T47D (cell line): ENCODE data around the gene DECR2.
"Not testable (repeated sequence)": the region's sequence is repeated elsewhere in the genome, so short reads cannot be mapped to it uniquely, and the experiment has no call there.

Experiments
- DNase-seq, 2 experiments: peaks; one replicate each; pipeline versions ENCODE4 v3.0.0 to v3.0.0-alpha.2; 2011 to 2012; ENCODE audit warnings: low read depth in 1 of 2, low spot score in 1 of 2
- JUND ChIP-seq: IDR thresholded peaks from 2 replicates; pipeline ENCODE4 v1.6.1; 2012; ENCODE audit warnings: low read depth
- in situ Hi-C: cut with HindIII; loops from 2 replicates; pipeline ENCODE4 v1.10.0; 2016; ENCODE audit warnings: low sequenced_read_pairs, low pct_unique_long_range_greater_than_20kb

DECR2 gene

DNA sequence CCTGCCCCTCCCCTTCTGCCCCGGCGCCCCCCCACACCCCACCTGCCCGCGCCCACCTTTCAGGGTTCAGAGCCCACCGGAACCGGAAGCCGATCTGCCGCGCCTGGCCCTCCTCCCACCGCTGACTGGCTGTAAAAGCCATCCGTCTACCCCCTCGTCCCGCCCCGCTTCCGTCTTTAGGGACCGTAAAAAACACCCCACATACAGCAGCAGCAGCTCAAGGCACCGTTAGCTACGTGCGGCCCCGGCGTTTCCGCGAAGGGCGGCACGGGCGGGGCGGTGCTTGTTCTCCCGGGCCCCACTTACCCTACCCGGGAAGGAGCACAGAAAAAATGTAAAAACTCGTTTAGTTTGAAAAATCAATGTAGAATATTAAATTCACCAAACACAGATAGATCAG lies 31.2 kb upstream of the DECR2 start, which contains the start of gene MRPL28:
MRPL28 (minus strand) TSS at position 96 of the 400 bp plus-strand sequence. CDS start 320 bp downstream, outside the sequence.
- in situ Hi-C loops, result no loop called here
- no peak for TF ChIP-seq JUND

DNA sequence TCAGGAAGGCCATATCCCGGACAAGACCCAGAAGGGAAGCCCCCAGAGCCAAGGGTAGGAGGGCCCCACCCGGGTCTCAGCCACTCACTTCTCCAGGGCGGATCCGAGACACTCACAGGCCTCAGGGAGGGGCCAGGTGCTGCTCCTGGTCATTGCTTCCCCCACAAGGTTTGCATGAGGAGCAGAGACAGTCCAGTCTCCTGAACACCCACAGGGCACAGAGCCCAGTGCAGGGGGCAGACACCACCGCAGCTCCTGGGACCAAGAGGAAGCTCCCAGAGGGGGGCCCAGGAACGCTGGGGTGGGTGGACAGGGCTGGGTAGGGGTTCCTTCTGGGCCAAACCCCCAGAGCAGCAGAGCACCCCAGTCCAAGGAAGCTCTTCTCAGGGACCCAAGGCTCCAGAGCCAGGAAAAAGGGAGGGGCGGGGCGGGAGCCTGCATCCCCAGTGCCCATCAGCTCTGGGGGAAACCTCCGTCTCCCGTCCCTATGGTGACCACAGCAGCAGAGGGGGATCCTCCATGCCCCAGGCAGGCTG lies 30.6 kb upstream of the DECR2 start:
- in situ Hi-C loops, result no loop called here
- no peak for DNase-seq
- TF ChIP-seq JUND, result no peak

More for the DNA sequence above, 31.2 kb upstream of the DECR2 start, which contains the start of gene MRPL28:
- peak; percentile 95 to 96 for DNase-seq

DNA sequence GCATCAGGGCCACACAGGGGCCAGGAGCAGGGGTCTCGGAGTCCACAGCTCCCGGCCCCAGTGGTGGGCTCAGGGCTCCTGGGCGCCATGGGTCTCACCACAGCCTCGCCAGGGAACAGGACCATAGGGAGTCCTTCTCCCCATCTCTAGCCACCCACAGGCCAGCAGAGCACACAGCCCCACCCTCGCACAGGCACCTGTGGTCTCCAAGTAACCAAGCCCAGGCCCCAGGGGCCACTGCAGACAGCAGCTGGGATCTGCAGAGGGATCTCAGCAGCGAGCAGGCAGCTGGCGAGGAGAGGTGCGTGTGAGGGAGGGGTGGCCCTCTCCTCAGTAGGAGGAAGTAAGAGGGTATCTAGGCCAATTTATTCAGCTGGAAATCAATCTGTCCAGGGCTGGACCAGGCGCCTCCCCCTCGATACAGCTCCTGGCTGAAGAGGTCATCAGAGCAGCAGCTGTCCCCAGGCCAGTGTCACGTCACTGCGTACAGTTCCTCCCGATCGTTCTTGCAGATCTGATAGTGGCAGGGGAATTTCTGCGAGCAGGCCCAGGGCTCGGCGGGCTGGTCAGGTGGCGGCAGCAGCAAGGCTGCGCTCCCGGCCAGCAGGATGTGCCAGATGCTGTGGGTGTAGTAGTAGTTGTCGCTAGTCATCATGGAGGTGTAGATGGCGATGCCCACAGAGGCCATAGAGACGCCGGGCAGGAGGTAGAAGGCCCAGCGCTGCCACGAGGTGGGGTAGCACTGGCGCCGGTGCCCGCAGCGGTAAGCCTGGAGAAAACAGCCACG lies 30.0 kb upstream of the DECR2 start:
- TF ChIP-seq JUND, result no peak
- in situ Hi-C loops, result no loop called here
- no peak for DNase-seq

DNA sequence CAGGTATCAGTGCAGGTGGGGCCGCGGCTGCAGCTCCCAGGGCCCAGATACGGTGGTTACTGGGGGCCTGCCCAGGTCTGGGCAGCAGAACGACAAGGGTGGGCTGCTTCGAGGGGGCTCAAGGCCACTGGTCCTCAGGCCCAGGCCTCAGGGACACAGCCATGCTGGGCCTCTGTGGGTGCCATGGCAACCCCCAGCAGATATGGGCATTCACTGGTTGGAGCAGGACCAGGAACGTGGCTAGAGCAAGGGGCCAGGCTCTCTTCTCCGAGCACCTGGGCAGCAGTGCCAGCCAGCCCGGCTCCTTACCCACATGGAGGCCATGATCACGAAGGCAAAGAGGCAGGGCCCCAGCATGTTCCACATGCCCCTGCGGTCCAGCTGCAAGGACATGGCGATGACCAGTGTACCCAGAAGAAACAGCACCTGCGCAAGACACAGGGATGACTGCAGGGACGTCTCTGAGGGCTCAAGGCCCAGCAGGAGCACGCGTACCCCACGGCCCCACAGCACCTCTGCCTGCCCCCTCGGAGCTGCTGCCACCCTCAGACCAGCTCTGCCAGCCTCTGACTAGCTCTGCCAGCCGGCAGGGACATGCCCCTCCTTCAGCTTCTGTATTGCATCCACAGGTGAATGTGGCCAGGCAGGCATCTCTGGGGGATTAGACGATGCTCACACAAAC lies 29.2 kb upstream of the DECR2 start:
- in situ Hi-C loops, result no loop called here
- TF ChIP-seq JUND, result no peak
- DNase-seq, result no peak

DNA sequence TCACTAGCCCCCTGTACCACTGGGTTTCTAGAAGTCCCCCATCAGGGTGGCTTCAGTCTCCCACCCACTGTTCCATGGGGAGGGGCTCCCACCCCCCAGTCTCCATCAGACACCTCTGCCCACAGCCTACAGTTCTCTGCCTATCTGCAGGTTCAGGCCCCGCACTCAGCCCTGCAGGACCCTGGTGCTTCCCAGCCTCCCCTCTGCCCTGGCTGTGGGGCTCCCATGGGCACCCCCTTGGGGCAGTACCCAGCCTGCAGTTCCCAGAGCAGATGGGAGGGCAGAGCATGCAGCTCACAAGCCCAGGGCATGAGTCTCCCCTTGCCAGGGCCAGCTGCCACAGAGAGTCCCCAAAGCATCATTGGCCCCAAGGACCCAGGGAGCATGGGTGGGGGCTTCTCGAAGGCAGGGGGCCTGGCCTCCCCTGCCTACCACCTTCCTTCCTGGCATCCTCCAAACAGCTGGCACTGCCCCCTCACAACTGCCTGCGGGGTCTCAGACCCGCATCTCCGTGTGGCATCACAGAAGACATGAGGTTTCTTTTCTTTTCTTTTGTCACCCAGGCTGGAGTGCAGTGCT lies 28.6 kb upstream of the DECR2 start:
- in situ Hi-C loops, result no loop called here
- no peak for TF ChIP-seq JUND
- DNase-seq, result no peak

DNA sequence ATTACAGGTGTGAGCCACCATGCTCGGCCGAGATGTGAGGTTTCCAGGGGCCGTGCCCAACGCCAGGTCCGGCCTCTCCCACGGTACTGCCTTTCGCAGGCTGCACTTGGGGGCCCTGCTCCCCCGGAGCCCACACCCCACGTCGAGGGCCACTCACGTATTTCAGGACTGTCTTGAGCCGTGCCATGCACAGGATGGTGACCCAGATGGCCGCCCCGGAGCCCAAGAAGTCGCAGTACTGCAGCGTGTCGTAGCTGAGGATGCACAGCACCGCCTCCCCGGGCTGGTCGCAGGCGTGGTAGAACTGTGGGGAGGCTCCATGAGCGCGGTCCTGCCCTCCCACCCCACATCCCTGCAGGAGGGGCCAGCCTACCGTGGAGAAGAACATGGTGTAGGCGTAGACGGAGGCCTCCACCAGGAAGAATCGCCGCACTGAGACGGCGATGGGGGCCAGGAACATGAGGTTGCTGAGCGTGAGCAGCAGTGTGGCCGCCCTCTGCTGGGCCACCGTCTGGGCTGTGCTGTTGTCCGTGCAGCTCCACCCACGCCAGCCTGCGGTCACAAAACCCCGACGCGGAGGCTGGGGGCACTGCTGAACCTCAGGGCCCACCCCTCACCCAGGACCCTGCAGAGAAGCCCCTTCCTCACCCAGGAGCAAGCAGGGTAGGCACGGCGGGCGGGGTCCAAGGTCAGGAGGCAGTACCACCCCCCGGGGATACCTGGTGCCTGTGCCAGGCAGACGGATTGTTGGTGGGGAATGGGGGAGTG lies 27.7 kb upstream of the DECR2 start:
- in situ Hi-C loops, result no loop called here
- no peak for TF ChIP-seq JUND
- DNase-seq, result no peak

DNA sequence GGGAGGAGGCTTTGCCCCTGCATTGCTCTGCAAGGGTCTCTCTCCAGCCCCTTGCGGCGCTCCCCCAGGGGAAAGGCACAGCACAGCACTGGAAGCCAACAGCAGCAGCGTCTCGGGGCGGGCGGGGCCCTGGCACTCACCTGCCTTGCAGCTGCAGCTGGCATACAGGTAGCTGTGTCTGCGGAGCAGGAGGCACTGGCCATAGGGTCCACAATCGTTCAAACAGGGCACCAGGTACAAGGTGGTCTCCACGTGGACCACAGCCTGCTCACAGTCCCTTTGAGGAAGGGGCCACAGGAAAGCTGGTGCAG lies 27.1 kb upstream of the DECR2 start:
- in situ Hi-C loops, result no loop called here
- DNase-seq, result no peak
- TF ChIP-seq JUND, result no peak

DNA sequence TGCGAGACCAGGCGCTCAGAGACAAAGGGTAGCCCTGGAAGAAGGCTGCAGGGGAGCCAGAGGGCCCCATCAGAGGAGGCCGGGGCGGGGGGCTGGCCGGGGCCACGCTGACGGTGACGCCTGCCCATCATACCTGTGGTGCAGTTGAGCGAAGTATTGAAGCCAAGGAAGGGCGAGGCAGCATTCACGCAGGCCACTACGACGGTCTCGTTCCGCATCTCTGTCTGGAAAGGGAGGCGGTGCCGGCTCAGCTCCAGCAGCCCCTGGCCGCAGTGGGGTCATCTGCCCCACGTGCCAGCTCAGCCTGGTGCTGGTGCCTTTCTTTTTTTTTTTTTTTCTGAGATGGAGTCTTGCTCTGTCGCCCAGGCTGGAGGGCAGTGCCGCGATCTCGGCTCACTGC lies 26.5 kb upstream of the DECR2 start:
- TF ChIP-seq JUND, result no peak
- in situ Hi-C loops, result no loop called here

DNA sequence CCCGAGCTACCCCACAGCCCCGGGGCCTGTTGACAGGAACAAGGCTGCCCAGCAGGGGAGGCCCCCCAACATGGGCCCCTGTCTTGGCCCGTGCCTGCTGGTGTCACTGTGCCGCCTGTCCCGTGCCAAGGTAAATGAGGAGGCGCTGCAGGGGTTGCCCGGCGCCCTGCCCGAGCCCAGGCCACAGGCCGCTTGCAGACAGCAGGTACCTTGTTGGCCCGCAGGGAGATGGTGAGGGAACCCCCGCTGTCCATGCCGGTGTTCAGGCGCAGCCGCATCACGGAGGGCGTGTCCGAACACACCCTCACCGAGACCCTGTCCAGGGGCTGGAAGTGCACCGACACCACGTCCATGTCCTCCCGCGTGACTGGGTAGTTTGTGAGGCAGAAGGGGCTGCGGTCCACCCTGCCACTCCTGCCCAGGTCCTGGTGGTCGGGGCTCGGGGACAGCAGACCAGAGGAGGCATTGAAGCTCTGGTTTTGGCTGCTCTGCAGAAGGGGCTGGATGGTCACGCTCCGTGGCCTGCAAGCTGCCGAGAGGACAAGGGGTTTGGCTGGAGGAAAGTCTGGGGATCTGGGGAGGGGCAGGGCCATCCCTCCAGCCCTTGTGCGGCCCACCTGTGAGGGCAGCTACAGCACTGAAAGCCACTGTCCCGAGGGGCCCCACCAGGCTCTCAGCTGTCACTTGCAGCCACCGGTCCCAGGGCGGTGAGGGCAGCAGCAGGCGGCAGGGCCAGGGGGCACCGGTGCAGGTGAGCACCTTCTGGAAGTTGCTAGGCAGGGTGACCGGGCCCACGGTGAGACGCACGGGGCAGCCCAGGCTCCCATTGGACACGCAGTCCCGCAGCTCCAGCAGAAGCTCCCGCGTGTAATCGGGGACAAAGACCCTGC lies 25.5 kb upstream of the DECR2 start:
- no peak for TF ChIP-seq JUND
- no peak for DNase-seq
- in situ Hi-C loops, result no loop called here

More for the DNA sequence above, 26.5 kb upstream of the DECR2 start:
- no peak for DNase-seq

DNA sequence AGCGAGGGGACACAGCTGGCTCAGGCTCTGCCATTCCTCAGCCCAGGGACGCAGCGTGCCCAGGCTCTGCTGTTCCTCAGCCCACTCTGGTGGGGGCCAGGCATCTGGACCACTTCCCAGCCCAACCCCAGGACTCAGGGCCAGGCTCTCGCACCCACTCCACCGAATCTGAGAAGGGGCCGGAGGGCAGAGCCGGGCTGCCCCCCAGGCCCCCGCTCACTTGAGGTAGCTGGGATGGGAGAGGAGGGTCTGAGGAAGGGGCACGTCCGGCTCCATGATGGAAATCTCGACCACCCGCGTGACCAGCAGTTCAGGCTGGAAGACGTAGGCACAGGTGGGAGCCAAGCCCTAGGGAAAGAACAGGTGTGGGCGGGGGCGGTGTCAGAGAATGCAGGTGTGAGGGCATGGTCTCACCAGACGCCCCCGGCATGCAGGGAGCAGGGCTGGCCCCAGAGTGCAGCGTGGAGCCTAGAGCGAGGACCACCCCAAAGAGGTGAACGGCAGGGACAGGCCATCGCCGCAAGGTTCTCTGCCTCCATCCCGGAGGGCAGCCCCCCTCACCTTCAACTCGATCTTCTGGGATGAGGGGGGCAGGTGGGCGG lies 24.8 kb upstream of the DECR2 start:
- in situ Hi-C loops, result no loop called here
- no peak for DNase-seq
- no peak for TF ChIP-seq JUND

DNA sequence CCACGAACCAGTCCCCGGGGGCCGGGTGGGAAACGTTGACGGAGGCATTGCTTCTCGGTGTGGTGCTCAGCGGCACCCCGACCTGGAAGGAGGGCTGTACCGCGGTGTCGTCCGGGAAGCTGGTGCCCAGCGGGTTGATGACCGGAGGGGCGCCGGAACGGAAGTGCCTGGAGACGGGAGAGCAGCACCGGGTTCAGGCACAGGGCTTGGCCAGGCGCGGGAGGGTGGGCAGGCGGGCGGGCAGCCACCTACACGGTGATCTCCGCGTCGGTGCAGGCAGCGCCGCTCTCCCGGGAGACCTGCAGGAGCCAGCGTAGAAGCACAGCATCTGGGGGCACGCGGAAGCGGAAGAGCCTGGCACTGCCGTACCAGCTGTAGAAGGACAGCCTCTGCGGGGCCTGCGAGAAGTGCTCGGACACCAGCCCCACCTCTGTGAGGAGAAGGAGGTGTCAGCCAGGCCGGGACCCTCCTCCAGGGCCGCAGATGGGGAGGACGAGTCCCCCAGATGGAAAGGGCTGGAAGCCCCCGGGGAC lies 24.2 kb upstream of the DECR2 start:
- no peak for TF ChIP-seq JUND
- in situ Hi-C loops, result no loop called here
- no peak for DNase-seq

DNA sequence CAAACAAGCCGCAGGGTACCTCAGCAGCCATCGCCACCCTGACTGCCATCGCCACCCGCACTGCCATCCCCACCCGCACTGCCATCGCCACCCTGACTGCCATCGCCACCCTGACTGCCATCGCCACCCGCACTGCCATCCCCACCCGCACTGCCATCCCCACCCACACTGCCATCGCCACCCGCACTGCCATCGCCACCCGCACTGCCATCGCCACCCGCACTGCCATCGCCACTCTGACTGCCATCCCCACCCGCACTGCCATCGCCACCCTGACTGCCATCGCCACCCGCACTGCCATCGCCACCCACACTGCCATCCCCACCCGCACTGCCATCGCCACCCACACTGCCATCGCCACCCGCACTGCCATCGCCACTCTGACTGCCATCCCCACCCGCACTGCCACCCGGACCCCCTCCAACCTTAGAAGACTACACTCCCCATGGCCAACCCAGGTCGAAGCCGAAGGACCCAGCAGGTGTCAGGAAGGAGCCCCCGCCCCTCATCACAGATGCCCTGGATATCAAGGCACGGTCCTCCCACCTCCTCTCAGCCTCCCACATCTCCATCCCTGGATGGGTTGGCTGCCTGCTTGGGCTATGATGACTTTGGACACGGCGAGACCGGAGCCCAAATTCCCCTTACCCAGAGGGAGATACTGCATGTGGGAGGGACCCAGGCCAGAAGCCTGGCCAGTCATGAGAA lies 23.4 kb upstream of the DECR2 start:
- in situ Hi-C loops, DNase-seq: not testable (repeated sequence)
